WERI-Rb-1 (cell line): Measurements from ENCODE around the gene REM2.

Experiments used
- DNase-seq: peaks from one replicate; pipeline ENCODE4 v3.0.0-alpha.2; 2020
- H3K27ac ChIP-seq: fragments of 250-450 bp; sonication (Bioruptor Pico); 2 replicates; pipeline ENCODE4 v1.5.1; 2020; ENCODE audit warnings: mild to moderate bottlenecking, moderate library complexity
- H3K27me3 ChIP-seq: fragments of 250-450 bp; sonication (Bioruptor Pico); 2 replicates; pipeline ENCODE4 v1.5.1; 2021; ENCODE audit warnings: mild to moderate bottlenecking, low read depth, moderate library complexity; ENCODE audit not compliant: insufficient read depth, severe bottlenecking
- H3K36me3 ChIP-seq: fragments of 250-450 bp; sonication (Bioruptor Pico); 2 replicates; pipeline ENCODE4 v1.5.1; 2020; ENCODE audit warnings: mild to moderate bottlenecking, moderate library complexity
- H3K4me3 ChIP-seq: 2 replicates; pipeline ENCODE4 v1.5.1; 2011; ENCODE audit warnings: low read depth, mild to moderate bottlenecking, control low read depth, low read length
- H3K9me3 ChIP-seq: fragments of 250-450 bp; sonication (Bioruptor Pico); 2 replicates; pipeline ENCODE4 v1.5.1; 2021; ENCODE audit warnings: mild to moderate bottlenecking, moderate library complexity; ENCODE audit not compliant: severe bottlenecking
- TF ChIP-seq, protein P1 (sequence below): IDR thresholded peaks from 2 replicates; pipeline ENCODE4 v1.5.1; 2011; ENCODE audit warnings: low read depth, mild to moderate bottlenecking, control low read depth, inconsistent platforms, low read length

Gene REM2

DNA sequence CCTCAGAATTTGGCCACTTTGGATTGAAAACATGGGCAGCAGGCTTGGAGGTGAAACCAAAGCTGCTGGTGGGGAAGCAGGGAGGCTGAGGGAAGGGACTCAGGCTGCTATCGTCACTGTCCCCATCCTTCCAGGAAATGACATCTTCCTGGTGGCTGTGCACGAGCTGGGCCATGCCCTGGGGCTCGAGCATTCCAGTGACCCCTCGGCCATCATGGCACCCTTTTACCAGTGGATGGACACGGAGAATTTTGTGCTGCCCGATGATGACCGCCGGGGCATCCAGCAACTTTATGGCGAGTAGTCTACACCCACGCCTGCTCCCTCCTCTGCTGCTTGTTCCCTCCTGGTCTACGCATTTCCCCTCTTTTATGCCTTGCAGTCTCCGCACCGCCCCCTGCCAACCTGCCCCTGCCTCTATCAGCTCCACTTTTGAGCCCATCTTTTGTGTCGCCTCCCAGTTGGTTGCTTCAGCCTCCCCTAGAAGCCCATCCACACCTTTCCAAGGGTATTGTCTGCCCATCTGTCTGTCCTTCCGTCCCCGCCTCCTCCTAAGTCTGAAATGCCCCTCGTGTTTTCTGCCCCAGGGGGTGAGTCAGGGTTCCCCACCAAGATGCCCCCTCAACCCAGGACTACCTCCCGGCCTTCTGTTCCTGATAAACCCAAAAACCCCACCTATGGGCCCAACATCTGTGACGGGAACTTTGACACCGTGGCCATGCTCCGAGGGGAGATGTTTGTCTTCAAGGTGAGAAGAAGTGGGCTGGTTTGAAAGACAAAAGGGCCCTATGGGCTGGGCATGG is 39.7 kb upstream of the REM2 start:
- Histone ChIP-seq H3K27ac (no peak overlapping the region), H3K4me3 (no peak overlapping the region), H3K36me3 (no peaks in the 10 kb centered on the region), H3K27me3 (no peaks in the 10 kb centered on the region), H3K9me3 (no peaks in the 10 kb centered on the region)
- no peak for DNase-seq
- TF ChIP-seq, protein P1, sequence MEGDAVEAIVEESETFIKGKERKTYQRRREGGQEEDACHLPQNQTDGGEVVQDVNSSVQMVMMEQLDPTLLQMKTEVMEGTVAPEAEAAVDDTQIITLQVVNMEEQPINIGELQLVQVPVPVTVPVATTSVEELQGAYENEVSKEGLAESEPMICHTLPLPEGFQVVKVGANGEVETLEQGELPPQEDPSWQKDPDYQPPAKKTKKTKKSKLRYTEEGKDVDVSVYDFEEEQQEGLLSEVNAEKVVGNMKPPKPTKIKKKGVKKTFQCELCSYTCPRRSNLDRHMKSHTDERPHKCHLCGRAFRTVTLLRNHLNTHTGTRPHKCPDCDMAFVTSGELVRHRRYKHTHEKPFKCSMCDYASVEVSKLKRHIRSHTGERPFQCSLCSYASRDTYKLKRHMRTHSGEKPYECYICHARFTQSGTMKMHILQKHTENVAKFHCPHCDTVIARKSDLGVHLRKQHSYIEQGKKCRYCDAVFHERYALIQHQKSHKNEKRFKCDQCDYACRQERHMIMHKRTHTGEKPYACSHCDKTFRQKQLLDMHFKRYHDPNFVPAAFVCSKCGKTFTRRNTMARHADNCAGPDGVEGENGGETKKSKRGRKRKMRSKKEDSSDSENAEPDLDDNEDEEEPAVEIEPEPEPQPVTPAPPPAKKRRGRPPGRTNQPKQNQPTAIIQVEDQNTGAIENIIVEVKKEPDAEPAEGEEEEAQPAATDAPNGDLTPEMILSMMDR, result no peak

DNA sequence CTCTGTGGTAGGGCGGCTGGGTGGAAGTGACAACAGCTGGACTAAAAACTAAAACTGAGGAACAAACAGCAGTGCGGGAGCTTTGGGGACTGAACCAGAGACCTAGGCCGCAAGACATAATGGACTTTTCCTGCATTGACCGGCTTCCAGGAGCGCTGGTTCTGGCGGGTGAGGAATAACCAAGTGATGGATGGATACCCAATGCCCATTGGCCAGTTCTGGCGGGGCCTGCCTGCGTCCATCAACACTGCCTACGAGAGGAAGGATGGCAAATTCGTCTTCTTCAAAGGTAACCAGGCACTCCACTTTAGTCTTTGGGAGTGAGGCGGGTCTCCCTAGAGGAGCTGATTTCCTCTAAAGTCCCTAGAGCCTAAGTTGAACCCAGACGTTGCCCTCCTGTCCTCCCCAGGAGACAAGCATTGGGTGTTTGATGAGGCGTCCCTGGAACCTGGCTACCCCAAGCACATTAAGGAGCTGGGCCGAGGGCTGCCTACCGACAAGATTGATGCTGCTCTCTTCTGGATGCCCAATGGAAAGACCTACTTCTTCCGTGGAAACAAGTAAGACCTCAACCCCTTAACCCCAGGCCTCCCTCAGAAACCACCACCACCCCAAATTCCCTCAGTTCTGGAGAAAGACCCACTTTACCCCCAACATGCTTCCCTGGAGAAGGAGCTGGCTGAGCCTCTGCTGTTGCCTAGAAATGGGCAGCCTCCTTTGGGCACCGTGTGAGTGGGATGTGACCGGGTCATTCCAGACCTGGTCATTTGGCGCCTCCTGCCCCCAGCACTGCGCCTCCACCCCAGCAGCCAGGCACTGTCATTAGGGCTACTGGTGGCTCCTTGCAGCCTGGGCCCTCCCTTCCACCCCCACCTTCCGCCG is 38.6 kb upstream of the REM2 start:
- no peak for DNase-seq
- no peaks in the 10 kb centered on the region for H3K9me3 ChIP-seq
- no peak overlapping the region for H3K27ac ChIP-seq
- no peaks in the 10 kb centered on the region for H3K36me3 ChIP-seq
- TF ChIP-seq, protein P1, result no peak
- no peaks in the 10 kb centered on the region for H3K27me3 ChIP-seq
- no peak overlapping the region for H3K4me3 ChIP-seq

- Histone ChIP-seq H3K36me3 (no peaks in the 10 kb centered on the region), H3K9me3 (no peaks in the 10 kb centered on the region), H3K4me3 (no peak overlapping the region), H3K27me3 (no peaks in the 10 kb centered on the region), H3K27ac (no peak overlapping the region)
- TF ChIP-seq, protein P1, result no peak
- DNase-seq, result no peak
Observed at GRCh38 chr14:22845103-22845394, 38.0 kb upstream of the REM2 start.

DNA sequence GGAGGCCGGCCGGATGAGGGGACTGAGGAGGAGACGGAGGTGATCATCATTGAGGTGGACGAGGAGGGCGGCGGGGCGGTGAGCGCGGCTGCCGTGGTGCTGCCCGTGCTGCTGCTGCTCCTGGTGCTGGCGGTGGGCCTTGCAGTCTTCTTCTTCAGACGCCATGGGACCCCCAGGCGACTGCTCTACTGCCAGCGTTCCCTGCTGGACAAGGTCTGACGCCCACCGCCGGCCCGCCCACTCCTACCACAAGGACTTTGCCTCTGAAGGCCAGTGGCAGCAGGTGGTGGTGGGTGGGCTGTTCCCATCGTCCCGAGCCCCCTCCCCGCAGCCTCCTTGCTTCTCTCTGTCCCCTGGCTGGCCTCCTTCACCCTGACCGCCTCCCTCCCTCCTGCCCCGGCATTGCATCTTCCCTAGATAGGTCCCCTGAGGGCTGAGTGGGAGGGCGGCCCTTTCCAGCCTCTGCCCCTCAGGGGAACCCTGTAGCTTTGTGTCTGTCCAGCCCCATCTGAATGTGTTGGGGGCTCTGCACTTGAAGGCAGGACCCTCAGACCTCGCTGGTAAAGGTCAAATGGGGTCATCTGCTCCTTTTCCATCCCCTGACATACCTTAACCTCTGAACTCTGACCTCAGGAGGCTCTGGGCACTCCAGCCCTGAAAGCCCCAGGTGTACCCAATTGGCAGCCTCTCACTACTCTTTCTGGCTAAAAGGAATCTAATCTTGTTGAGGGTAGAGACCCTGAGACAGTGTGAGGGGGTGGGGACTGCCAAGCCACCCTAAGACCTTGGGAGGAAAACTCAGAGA is 37.0 kb upstream of the REM2 start:
- Histone ChIP-seq H3K36me3 (no peaks in the 10 kb centered on the region), H3K27ac (no peak overlapping the region), H3K27me3 (no peaks in the 10 kb centered on the region), H3K4me3 (no peak overlapping the region), H3K9me3 (no peaks in the 10 kb centered on the region)
- TF ChIP-seq, protein P1, result no peak
- DNase-seq, result no peak

- DNase-seq, result no peak
- no peak overlapping the region for H3K27ac ChIP-seq
- no peak overlapping the region for H3K4me3 ChIP-seq
- TF ChIP-seq, protein P1, result no peak
- H3K27me3 ChIP-seq, result no peaks in the 10 kb centered on the region
- H3K36me3 ChIP-seq, result no peaks in the 10 kb centered on the region
- H3K9me3 ChIP-seq, result no peaks in the 10 kb centered on the region
Observed at GRCh38 chr14:22846811-22847307, 36.2 kb upstream of the REM2 start.
